ENCODE data around the gene TAF1. TPM values are rescaled to one million over a fixed set of nuclear protein-coding genes. Genes with fewer than 3 reads are reported as not detected.
A peak's percentile ranks its signal among the peaks of the same experiment; 100 is the strongest.
"Not testable (repeated sequence)": the region's sequence is repeated elsewhere in the genome, so short reads cannot be mapped to it uniquely, and the experiment has no call there.

The TAF1 gene
- total RNA-seq, 1 donor from 2014 or later: 16.7 TPM

DNA sequence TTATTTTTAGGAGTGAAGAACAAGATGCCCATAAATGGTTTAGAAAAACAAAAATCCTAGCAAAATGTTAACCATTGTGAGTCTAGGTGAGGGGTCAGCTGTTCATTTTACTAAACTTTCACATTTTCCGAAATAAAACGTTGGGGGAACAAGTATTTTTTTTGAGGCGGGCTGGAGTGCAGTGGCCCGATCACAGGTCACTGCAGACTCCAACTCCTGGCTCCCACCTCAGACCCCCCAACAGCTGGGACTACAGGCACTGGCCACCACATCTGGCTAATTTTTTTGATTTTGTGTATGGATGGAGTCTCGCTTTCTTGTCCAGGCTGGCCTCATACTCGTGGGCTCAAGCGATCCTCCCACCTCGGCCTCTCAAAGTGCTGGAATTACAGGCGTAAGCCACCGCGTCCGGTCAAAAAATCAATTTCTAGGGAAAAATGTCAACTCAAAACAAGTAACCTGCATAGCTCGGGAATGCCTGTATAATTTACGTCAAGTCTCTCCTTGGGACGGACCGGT, 742 bp upstream of the TAF1 start:
- peak overlapping the region; percentile 75 for H3K4me3 ChIP-seq (ENCODE audit: low read depth, low read length)
- DNase-seq (ENCODE audit: low read depth): no peak

DNA sequence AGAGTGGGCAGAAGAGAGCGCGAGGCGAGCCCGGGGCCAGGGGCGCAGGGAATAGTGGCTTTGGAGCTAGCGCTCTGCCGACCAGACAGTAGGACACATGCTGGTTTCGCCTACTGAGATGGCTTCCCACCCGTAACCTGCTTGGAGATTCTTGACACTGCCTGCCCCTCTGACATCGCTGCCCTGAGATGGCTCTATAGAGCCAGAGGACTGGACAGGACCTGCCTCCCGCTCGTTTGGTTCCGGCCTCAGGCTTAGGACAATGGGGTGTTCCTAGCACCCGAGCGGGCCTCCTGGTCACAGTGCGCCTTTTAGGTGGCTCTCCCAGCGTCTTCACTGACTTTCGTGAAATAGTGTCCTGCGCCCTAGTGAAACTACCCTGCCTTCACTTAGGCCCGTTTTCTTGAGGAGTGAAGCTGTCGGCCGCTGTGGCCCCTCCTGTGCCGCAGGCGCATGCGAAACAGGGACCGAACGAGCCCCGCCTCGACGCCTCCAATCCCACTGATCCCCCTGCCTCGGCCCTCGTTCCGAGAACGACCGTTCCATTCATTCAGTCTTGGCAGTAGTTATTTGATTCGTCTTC, 608 bp downstream of the TAF1 start:
- TF ChIP-seq, protein P1, sequence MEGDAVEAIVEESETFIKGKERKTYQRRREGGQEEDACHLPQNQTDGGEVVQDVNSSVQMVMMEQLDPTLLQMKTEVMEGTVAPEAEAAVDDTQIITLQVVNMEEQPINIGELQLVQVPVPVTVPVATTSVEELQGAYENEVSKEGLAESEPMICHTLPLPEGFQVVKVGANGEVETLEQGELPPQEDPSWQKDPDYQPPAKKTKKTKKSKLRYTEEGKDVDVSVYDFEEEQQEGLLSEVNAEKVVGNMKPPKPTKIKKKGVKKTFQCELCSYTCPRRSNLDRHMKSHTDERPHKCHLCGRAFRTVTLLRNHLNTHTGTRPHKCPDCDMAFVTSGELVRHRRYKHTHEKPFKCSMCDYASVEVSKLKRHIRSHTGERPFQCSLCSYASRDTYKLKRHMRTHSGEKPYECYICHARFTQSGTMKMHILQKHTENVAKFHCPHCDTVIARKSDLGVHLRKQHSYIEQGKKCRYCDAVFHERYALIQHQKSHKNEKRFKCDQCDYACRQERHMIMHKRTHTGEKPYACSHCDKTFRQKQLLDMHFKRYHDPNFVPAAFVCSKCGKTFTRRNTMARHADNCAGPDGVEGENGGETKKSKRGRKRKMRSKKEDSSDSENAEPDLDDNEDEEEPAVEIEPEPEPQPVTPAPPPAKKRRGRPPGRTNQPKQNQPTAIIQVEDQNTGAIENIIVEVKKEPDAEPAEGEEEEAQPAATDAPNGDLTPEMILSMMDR (conservative IDR thresholded peaks at IDR 0.05; ENCODE audit: low read depth, low read length): no peak
- H3K4me3 ChIP-seq (ENCODE audit: low read depth, low read length): peak overlapping the region; percentile 81

More for the DNA sequence above, 742 bp upstream of the TAF1 start:
- TF ChIP-seq, protein P1 (conservative IDR thresholded peaks at IDR 0.05; ENCODE audit: low read depth, low read length): no peak

DNA sequence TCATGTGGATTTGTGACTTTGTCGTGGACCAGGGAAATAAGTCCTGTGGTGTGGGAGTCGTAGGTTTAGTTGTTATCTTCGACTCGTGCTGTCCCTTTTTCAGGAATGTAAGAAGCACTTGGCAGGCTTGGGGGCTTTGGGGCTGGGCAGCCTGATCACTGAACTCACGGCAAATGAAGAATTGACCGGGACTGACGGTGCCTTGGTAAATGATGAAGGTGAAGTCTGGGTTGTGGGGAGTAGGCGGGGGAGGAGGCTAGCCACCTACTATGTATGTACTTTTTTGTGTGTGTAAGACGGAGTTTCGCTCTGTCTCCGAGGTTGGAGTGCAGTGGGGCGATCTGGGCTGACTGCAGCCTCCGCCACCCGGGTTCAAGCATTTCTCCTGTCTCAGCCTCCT, 1.2 kb downstream of the TAF1 start:
- DNase-seq (ENCODE audit: low read depth): no peak
- TF ChIP-seq, protein P1 (conservative IDR thresholded peaks at IDR 0.05; ENCODE audit: low read depth, low read length): no peak
- H3K4me3 ChIP-seq (ENCODE audit: low read depth, low read length): peak overlapping the region; percentile 81

More for the DNA sequence above, 608 bp downstream of the TAF1 start:
- DNase-seq (ENCODE audit: low read depth): no peak

DNA sequence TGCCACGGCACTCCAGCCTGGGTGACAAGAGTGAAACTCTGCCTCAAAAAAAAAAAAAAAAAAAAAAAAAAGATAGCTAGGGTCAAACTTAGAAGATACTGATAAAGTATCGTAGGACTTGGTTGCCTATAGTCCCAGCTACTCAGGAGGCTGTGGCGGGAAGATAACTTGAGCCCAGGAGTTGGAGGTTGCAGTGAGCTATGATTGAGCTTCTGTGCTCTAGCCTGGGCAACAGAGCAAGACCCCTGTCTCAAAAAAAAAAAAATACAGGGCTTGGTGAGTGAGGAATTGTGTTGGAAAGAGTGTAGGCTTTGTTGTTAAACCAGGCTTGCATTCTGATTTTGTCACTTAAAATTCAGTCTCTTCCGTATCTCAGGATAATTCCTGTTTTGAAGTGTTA, 6.2 kb downstream of the TAF1 start:
- DNase-seq (ENCODE audit: low read depth): no peak
- TF ChIP-seq, protein P1 (conservative IDR thresholded peaks at IDR 0.05; ENCODE audit: low read depth, low read length): no peak
- H3K4me3 ChIP-seq (ENCODE audit: low read depth, low read length): no peak overlapping the region

DNA sequence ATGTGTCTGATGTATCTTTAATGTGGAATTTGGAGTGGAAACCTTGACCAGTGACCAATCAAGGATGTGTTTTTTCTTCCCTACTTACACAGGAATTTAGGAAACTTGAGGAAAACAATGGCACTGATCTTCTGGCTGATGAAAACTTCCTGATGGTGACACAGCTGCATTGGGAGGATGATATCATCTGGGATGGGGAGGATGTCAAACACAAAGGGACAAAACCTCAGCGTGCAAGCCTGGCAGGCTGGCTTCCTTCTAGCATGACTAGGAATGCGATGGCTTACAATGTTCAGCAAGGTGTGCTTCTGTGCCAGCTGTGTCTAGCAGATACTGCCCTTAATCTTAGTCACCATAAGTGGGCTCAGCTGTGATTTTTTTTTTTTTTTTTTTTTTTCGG, 12.6 kb downstream of the TAF1 start:
- H3K4me3 ChIP-seq (ENCODE audit: low read depth, low read length): no peak overlapping the region
- TF ChIP-seq, protein P1 (conservative IDR thresholded peaks at IDR 0.05; ENCODE audit: low read depth, low read length): no peak
- no peak for DNase-seq (ENCODE audit: low read depth)

DNA sequence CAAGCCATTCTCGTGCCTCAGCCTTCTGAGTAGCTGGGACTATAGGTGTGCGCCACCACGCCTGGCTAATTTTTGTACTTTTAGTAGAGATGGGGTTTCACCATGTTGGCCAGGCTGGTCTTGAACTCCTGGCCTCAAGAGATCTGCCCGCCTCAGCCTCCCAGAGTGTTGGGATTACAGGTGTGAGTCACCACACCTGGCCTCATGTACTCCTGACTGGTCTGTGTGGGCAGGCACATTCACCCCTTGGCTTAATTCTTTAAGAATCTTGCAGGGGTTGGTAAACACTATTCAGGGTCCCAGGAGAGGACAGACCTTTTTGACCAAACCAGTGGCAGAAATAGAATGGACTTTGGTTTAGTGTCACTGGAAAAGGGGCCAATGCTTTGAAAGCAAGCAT, 25.6 kb downstream of the TAF1 start:
- DNase-seq (ENCODE audit: low read depth); H3K4me3 ChIP-seq (ENCODE audit: low read depth, low read length): not testable (repeated sequence)

DNA sequence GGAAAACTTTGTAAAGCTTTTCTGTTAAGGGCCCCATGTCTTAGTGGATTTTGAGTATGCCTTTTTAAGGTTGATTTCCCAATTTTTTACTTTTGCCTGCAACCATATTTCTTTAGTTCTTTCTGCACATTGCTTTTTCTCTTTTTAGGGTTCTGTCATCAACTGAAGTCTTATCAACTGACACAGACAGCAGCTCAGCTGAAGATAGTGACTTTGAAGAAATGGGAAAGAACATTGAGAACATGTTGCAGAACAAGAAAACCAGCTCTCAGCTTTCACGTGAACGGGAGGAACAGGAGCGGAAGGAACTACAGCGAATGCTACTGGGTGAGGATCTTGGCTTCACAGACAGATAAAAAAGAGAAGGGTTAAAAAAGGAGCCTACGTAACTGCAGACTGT, 27.8 kb downstream of the TAF1 start:
- TF ChIP-seq, protein P1 (conservative IDR thresholded peaks at IDR 0.05; ENCODE audit: low read depth, low read length): no peak
- no peak overlapping the region for H3K4me3 ChIP-seq (ENCODE audit: low read depth, low read length)
- no peak for DNase-seq (ENCODE audit: low read depth)

Measured in epithelial cell of proximal tubule (primary cell).